ENCODE measurements around the gene SMPDL3A.

DNA sequence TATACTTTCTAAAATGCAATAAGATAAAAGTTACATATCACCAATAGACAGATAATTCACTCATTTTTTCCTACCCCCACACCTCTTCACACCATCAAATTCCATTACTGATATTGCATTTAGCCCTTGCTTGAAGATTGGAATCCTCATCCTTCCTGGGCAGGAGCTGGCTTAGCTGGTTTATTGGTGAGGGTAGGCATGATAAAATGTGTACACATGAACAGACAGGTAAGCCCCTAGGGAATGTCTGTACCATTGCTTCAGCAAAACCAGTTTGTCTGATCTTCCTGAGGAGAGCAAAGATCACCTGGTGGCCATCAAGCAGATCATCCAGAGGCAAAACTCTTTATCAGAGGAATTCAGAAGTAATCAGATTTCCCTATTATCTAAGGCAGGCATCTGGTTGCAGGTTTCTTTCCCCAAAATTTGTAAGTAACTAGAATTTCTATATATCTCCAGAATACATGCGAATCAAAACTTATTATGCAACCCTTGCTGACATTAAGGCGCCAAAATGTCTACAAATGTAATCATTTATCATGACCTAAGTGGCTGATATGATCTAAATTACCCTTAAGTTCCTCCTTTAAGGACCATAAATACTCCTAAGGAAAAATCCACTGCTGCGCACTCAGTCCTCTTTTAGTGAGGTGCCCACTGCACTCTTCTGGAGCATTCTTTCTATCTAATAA lies 16.2 kb upstream of the SMPDL3A start:
- TF ChIP-seq, protein P1, sequence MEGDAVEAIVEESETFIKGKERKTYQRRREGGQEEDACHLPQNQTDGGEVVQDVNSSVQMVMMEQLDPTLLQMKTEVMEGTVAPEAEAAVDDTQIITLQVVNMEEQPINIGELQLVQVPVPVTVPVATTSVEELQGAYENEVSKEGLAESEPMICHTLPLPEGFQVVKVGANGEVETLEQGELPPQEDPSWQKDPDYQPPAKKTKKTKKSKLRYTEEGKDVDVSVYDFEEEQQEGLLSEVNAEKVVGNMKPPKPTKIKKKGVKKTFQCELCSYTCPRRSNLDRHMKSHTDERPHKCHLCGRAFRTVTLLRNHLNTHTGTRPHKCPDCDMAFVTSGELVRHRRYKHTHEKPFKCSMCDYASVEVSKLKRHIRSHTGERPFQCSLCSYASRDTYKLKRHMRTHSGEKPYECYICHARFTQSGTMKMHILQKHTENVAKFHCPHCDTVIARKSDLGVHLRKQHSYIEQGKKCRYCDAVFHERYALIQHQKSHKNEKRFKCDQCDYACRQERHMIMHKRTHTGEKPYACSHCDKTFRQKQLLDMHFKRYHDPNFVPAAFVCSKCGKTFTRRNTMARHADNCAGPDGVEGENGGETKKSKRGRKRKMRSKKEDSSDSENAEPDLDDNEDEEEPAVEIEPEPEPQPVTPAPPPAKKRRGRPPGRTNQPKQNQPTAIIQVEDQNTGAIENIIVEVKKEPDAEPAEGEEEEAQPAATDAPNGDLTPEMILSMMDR (IDR thresholded peaks at IDR 0.05), result no peak
- no peak for TF ChIP-seq POLR2A (IDR thresholded peaks at IDR 0.05)
